ENCODE measurements around the gene DAD1.
"Not testable (repeated sequence)": the region's sequence is repeated elsewhere in the genome, so short reads cannot be mapped to it uniquely, and the experiment has no call there.

DAD1 gene

DNA sequence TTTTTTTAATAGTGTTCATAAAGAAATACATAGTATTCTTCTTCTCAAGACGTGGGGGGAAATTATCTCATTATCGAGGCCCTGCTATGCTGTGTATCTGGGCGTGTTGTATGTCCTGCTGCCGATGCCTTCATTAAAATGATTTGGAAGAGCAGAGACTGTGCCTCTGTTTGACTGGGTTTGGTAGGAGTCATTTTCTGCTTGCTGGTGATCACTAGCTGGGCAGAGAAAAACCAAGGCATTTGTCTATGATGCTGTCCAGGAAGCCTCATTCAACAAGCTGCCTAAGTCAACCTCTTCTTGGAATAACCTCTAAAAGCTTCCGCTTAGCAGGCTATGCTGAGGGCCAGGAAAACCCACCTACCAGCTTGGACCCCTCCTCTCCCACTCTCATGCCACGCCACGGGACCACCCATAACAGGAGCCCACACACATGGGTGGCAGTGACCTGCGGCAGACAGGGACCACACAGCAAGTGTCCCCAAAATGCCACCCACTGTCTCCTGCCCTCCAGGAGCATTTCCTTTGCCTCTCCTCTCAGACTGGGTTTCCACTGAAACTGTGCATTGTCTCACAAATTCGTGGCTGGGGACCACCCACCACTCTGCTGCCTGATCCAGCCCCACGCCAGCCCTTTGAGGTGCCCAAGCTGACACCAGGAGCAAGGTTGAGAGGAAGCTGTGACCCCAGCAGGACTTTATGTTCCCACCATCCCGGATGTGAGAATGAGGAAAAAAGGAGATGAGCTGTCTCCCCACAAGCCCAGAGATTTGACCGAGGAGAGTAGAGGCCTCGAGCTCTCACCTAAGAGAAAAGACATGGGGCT is 36.8 kb downstream of the DAD1 start:
- DNase-seq (ENCODE audit: low spot score) = no peak

GRCh38 chr14:22551605-22551997 is 37.4 kb downstream of the DAD1 start:
- DNase-seq (ENCODE audit: low spot score) = no peak

GRCh38 chr14:22549981-22550673 is 38.9 kb downstream of the DAD1 start:
- no peak for DNase-seq (ENCODE audit: low spot score)

GRCh38 chr14:22549324-22549962 is 39.6 kb downstream of the DAD1 start:
- no peak for DNase-seq (ENCODE audit: low spot score)

DNA sequence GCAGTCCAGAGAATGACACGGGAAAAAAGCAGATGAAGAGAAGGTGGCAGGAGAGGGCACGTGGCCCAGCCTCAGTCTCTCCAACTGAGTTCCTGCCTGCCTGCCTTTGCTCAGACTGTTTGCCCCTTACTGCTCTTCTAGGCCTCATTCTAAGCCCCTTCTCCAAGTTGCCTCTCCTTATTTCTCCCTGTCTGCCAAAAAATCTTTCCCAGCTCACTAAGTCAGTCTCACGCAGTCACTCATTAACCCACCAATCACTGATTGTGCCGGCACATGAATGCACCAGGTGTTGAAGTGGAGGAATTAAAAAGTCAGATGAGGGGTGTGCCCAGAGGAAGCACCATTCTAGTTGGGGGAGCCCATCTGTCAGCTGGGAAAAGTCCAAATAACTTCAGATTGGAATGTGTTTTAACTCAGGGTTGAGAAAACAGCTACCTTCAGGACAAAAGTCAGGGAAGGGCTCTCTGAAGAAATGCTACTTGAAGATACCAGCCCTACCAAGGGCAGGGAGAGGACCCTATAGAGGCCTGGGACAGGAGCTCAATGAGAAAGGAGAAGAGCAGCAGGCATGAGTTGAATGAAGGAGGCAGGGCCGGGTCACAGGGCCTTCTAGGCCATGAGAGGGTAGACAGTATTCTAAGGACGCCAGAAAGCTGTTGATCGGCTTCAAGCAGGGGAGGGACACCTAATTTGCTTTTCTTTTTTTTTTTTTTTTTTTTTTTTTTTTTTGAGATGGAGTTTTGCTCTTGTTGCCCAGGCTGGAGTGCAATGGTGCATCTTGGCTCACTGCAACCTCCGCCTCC is 40.9 kb downstream of the DAD1 start:
- no peak for DNase-seq (ENCODE audit: low spot score)

DNA sequence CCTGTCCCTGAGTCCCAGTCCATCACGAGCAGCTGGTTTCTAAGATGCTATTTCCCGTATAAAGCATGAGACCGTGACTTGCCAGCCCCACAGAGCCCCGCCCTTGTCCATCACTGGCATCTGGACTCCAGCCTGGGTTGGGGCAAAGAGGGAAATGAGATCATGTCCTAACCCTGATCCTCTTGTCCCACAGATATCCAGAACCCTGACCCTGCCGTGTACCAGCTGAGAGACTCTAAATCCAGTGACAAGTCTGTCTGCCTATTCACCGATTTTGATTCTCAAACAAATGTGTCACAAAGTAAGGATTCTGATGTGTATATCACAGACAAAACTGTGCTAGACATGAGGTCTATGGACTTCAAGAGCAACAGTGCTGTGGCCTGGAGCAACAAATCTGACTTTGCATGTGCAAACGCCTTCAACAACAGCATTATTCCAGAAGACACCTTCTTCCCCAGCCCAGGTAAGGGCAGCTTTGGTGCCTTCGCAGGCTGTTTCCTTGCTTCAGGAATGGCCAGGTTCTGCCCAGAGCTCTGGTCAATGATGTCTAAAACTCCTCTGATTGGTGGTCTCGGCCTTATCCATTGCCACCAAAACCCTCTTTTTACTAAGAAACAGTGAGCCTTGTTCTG is 41.6 kb downstream of the DAD1 start:
- DNase-seq (ENCODE audit: low spot score) = no peak

- no peak for DNase-seq (ENCODE audit: low spot score)
Measured at GRCh38 chr14:22546722-22547071, 42.3 kb downstream of the DAD1 start.

DNA sequence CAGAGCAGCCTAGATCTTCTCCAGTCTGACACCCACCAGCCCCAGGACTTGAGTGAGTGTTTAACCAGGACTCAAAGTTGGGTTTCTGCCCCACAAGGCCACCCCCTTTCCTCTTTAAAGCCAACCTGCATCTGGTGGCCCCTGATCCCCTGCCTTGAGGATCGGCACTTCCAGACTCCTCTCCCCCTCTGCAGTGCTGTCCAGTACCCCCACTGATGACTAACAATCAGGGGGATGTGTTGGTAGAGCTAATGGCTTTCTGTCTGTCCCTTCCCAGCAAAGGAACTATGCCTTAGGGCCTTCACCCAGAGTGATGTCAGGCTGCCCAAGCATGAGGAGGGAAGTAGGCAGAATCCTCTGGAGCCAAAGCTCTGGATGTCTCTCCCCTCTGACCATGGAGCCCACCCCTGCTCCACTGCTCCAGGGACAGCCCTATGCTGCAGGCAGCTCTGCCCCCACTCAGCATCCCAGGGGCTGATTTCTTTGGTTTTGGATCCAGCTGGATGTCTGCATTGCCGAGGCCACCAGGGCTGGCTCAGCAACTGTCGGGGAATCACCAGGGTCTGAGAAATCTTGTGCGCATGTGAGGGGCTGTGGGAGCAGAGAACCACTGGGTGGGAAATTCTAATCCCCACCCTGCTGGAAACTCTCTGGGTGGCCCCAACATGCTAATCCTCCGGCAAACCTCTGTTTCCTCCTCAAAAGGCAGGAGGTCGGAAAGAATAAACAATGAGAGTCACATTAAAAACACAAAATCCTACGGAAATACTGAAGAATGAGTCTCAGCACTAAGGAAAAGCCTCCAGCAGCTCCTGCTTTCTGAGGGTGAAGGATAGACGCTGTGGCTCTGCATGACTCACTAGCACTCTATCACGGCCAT is 42.9 kb downstream of the DAD1 start:
- no peak for DNase-seq (ENCODE audit: low spot score)

- no peak for DNase-seq (ENCODE audit: low spot score)
Measured at GRCh38 chr14:22544881-22545420, 44.1 kb downstream of the DAD1 start.

GRCh38 chr14:22544406-22544805 is 44.6 kb downstream of the DAD1 start:
- DNase-seq (ENCODE audit: low spot score) = no peak

GRCh38 chr14:22543570-22544357 is 45.3 kb downstream of the DAD1 start:
- not testable (repeated sequence) for DNase-seq (ENCODE audit: low spot score)

DNA sequence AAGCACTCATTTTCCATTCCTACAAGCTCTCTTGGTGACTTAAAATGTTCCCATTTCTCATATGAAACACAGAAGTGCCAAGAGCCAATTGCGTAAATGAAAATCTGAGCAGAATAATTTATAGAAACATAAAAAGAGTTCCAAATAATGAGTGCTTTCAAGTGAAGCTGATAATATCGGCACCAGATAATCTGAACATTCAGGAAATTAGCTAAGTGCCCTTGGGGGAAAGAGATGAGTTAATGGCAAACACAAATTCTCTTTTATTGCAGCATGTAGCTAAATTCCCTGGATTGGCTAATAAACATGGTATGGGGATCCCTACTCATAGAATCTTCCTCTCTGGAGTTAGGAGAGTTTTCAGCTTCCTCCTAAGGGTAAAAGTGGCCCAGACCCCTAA is 46.7 kb downstream of the DAD1 start:
- no peak for DNase-seq (ENCODE audit: low spot score)

GRCh38 chr14:22541721-22542120 is 47.3 kb downstream of the DAD1 start:
- DNase-seq (ENCODE audit: low spot score) = no peak

- DNase-seq (ENCODE audit: low spot score) = no peak
Measured at GRCh38 chr14:22540811-22541360, 48.1 kb downstream of the DAD1 start.

DNA sequence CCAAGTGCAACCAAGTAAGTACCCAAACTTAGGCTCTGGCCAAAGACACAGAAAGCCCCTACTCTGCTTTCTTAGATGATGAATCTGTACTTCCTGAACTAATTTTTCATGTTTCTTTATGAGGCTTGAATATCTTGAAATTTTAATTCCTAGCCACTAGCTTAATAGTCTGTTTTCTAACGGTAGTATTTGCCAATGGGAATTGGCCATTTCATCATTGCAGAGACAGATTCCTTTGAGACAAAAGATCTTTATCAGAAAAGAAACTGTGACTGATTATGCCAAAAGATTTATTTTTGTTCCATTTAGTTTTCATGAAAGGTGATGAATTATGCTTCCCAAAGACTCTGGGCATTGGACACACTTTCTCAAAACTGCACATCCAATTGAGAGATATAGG is 48.7 kb downstream of the DAD1 start:
- DNase-seq (ENCODE audit: low spot score) = no peak

DNA sequence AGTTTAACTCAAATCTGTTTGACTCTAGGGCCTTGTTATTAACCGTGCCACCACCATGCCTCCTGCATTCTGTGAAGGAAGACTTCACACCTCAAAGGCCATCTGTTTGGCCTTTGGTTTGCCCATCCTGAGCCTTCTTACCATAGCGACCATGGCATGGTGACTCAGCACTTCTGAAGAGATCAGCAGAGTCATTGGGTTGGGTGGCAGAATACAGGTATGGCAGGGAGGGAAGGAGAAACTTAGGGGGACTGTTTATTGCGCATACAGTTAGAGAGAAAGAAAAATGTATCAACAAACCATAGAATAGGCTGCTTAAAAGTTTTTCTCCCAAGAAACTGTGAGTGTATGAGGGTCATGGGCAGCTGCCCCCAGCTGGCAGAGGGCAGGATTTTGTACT is 49.2 kb downstream of the DAD1 start:
- DNase-seq (ENCODE audit: low spot score) = no peak

DNA sequence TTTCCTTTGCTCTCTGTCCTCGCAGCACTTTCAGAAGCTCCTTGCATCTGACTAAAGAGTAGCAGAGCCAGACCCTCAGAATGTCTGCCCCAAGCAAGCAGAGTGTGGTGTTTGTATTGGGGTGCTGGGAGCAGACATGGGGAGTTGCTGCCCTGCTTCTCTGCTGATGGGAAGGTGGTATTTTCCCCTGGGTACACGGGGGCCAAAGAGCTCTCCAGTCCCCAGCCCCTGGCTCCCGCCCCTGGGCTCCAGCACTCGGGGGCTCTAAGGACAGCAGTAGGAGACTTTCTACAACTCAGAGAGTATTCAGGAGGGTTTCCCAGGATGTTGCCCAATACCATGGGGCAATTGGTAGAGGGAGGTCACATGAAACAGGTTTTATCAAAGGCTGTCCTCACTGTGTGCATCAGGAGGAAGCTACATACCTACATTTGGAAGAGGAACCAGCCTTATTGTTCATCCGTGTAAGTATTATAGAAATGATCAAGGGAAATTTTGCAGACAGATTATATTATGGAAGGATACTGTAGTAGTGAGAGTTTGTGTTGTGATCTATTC is 50.3 kb downstream of the DAD1 start:
- no peak for DNase-seq (ENCODE audit: low spot score)

DNA sequence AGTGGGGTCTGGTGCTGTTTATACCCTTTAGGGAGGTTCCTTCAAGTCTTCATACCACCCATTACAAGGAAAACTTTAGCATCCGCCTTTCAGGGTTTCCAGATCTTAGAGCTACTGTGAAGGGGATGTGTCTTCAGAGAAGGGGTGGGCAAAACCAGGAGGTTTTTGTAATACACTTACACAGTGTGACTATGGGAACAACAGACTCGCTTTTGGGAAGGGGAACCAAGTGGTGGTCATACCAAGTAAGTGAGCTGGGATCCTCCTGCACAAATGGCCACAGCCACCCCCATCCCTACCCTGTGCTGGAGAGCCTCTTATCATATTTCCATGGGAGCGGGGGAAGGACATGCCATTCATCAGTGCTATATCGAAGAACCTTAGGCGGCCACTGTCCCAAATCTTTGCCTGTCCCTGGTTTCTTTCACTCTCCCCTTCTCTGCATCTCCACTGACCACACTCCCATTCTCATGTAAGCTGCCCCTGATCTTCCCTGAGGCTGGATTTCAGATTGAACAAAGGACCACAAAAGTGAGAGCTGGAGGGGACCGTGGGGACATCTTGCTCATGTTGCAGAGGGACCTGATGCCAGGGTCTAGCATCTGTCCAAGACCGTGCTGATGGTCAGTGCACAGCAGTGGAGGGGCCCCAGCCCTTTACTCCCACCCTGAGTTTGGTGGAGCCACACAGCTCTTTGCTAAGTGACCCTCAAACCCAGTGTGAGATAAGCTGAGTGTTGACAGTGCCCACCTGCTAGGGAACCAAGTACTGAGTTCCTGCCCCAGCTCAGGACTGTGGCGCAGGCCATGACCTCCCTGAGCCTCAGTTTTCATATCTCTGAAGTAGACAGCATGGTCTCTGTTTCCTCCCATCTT is 51.4 kb downstream of the DAD1 start:
- DNase-seq (ENCODE audit: low spot score) = no peak

Data from cerebellar cortex (tissue), 1 donor.